Heart left ventricle (tissue), 13 donors: ENCODE measurements around the gene UBE2E2.

Experiments used
- CTCF ChIP-seq, 12 donors: fragments of 200-600 bp; sonication (generic) in 4 of 12; IDR thresholded peaks; one replicate each; pipeline versions ENCODE4 v1.5.0 to v1.8.0; 2018 to 2022; ENCODE audit warnings: antibody characterized with exemption in 12 of 12, mild to moderate bottlenecking in 5 of 12
- POLR2A ChIP-seq, 2 donors: fragments of 450-650 bp; IDR thresholded peaks; one replicate each; pipeline ENCODE4 v1.6.1; 2017; ENCODE audit warnings: antibody characterized with exemption in 2 of 2, mild to moderate bottlenecking in 2 of 2, moderate library complexity in 2 of 2
- donor health status: ischemic (EF 13 %, LVEDD 7.1; RV severe dilation, severe dysfunction).
- donor health status: DM: no; HTN: yes; CAD: no.
- donor health status: DM: no; HTN: no; CAD: no.
- donor health status: ischemic (EF 25% LVEDD 6.9; RV normal size, moderate dysfunction).
- donor health status: ischemic (EF 25% LVEDD 5.7; RV mildly dilated, moderate dysfunction).
- donor health status: ischemic (EF 35%, LVEDD 5.7; RV mildly dilated, moderate dysfunction).
- donor health status: nonischemic (EF 11% LVEDD 7.7; RV severe dilation, severe dysfunction).
- donor health status: DM: yes; HTN: yes; CAD: no.
- donor health status: PGD.
- donor health status: ischemic (EF 29% LVEDD 5.4; RV normal size, mild dysfunction).
- donor health status: nonischemic (EF 23%, LVEDD 6.1; RV moderate dilation, normal function).

DNA sequence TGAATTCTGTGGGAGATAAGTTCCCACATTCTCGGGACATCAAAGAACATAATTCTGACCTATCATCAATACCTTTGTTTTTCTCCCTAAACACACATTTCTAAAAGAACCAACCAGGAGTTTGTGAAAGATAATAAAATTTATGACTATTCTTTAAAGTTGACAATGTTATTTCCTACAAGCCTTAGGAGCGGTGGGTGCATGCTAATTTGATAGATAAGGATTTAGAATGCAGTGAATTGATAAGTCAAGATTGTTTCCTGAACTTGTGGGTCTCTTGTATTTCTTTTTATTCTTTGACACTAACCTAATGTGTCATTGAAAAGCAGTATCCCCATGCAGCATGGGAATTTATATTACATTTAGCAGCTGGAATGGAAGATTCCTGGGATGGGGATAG is 10.3 kb upstream of the UBE2E2 start:
- TF ChIP-seq POLR2A (IDR thresholded peaks at IDR 0.05), result no peak
- TF ChIP-seq CTCF (IDR thresholded peaks at IDR 0.05), result no peak
